Measurements from ENCODE around the gene VANGL2. TPM values are rescaled to one million over a fixed set of nuclear protein-coding genes. Genes with fewer than 3 reads are reported as not detected.

VANGL2 gene
- total RNA-seq, 2 donors from 2014 or later = 9.7 to 13.6 TPM

- no peak overlapping the region for H3K27ac ChIP-seq
- no peaks in the 10 kb centered on the region for H3K27me3 ChIP-seq (replicated peaks; ENCODE audit: insufficient read depth)
- no peaks in the 10 kb centered on the region for H3K9me3 ChIP-seq
- no peaks in the 10 kb centered on the region for H3K36me3 ChIP-seq
- no peaks in the 10 kb centered on the region for H3K4me1 ChIP-seq (replicated peaks)
- TF ChIP-seq POLR2A (IDR thresholded peaks at IDR 0.05) (no peak), CTCF (IDR thresholded peaks at IDR 0.05) (no peak), POLR2AphosphoS5 (IDR thresholded peaks at IDR 0.05) (no peak)
- intact Hi-C loops (cut with DNase I) = no loop called here
- H3K4me3 ChIP-seq = no peak overlapping the region
- no peak for DNase-seq (ENCODE audit: low spot score)
- WGBS = 67% methylated on average over 12 of the region's 12 CpGs
Measured at GRCh38 chr1:160363951-160364735, 36.2 kb upstream of the VANGL2 start.

- H3K27me3 ChIP-seq (replicated peaks; ENCODE audit: insufficient read depth) = no peaks in the 10 kb centered on the region
- no peak overlapping the region for H3K27ac ChIP-seq
- intact Hi-C loops (cut with DNase I) = no loop called here
- no peak overlapping the region for H3K4me3 ChIP-seq
- WGBS = 78% methylated on average over 1 of the region's 1 CpG
- H3K36me3 ChIP-seq = no peaks in the 10 kb centered on the region
- H3K4me1 ChIP-seq (replicated peaks) = no peaks in the 10 kb centered on the region
- DNase-seq (ENCODE audit: low spot score) = no peak
- no peaks in the 10 kb centered on the region for H3K9me3 ChIP-seq
- TF ChIP-seq POLR2A (IDR thresholded peaks at IDR 0.05) (no peak), CTCF (IDR thresholded peaks at IDR 0.05) (no peak), POLR2AphosphoS5 (IDR thresholded peaks at IDR 0.05) (no peak)
Measured at GRCh38 chr1:160365325-160365724, 35.0 kb upstream of the VANGL2 start.

- intact Hi-C loops (cut with DNase I) = no loop called here
- no peak within 1 kb of the TSS for H3K27ac ChIP-seq
- DNase-seq (ENCODE audit: low spot score) = no peak
- no peak within 1 kb of the TSS for H3K4me3 ChIP-seq
- TF ChIP-seq POLR2AphosphoS5 (IDR thresholded peaks at IDR 0.05) (no peak), POLR2A (IDR thresholded peaks at IDR 0.05) (no peak), CTCF (IDR thresholded peaks at IDR 0.05) (no peak)
- H3K4me1 ChIP-seq (replicated peaks) = no peaks in the 10 kb centered on the region
- no peaks in the 10 kb centered on the region for H3K27me3 ChIP-seq (replicated peaks; ENCODE audit: insufficient read depth)
- H3K9me3 ChIP-seq = no peaks in the 10 kb centered on the region
- H3K36me3 ChIP-seq = no peaks in the 10 kb centered on the region
- 62% methylated on average over 11 of the region's 15 CpGs for WGBS
Measured at GRCh38 chr1:160366731-160367515, 33.4 kb upstream of the VANGL2 start, which contains the start of gene NHLH1. NHLH1 (plus strand) TSS chr1:160367071; CDS start chr1:160370732, 3,661 bp downstream.

GRCh38 chr1:160367516-160367900 lies 32.9 kb upstream of the VANGL2 start:
- DNase-seq (ENCODE audit: low spot score) = no peak
- no peaks in the 10 kb centered on the region for H3K36me3 ChIP-seq
- H3K9me3 ChIP-seq = no peaks in the 10 kb centered on the region
- H3K4me1 ChIP-seq (replicated peaks) = no peaks in the 10 kb centered on the region
- 67% methylated on average over 4 of the region's 4 CpGs for WGBS
- H3K27me3 ChIP-seq (replicated peaks; ENCODE audit: insufficient read depth) = no peaks in the 10 kb centered on the region
- TF ChIP-seq POLR2AphosphoS5 (IDR thresholded peaks at IDR 0.05) (no peak), CTCF (IDR thresholded peaks at IDR 0.05) (no peak), POLR2A (IDR thresholded peaks at IDR 0.05) (no peak)
- H3K27ac ChIP-seq = no peak overlapping the region
- intact Hi-C loops (cut with DNase I) = no loop called here
- no peak overlapping the region for H3K4me3 ChIP-seq

Measured in prostate gland (tissue), 2 donors.